ENCODE results near the gene KDM4B.

DNA sequence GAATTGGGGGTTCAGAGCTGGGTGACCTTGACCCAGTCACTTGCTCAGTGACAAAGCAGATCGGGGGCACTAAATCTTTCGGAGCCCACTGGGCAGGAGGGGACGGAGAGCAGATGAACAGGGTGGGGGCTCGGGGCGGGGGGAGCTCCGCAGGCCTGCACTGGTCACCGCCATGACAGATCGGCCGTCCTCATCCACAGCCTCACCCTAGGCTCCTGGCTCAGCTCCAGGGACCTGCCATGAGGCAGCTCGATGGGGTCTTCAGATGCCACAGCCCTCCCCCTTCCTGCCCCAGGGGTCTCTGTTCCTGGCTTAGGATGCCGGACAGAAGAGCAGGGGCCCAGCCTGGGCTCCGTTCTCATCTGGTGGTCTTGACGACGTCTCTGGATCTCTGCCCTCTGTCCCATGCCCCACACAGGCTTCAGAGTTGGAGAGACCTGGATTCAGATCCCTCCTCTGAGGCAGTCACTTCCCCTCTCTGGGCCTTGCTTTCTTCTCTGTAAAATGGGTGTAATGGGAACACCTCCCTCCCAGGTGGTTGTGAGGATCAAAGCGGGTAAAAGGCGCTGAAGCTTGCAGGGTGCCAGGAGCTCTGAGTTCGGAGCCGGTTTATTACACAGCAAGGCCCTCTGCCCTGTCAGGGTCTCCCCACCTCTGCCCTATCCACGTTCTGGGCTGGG lies 3.0 kb downstream of the KDM4B start:
- TF ChIP-seq, protein P1, sequence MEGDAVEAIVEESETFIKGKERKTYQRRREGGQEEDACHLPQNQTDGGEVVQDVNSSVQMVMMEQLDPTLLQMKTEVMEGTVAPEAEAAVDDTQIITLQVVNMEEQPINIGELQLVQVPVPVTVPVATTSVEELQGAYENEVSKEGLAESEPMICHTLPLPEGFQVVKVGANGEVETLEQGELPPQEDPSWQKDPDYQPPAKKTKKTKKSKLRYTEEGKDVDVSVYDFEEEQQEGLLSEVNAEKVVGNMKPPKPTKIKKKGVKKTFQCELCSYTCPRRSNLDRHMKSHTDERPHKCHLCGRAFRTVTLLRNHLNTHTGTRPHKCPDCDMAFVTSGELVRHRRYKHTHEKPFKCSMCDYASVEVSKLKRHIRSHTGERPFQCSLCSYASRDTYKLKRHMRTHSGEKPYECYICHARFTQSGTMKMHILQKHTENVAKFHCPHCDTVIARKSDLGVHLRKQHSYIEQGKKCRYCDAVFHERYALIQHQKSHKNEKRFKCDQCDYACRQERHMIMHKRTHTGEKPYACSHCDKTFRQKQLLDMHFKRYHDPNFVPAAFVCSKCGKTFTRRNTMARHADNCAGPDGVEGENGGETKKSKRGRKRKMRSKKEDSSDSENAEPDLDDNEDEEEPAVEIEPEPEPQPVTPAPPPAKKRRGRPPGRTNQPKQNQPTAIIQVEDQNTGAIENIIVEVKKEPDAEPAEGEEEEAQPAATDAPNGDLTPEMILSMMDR (IDR thresholded peaks at IDR 0.05), result no peak
- TF ChIP-seq POLR2AphosphoS5 (IDR thresholded peaks at IDR 0.05) (no peak), POLR2A (IDR thresholded peaks at IDR 0.05) (no peak), EP300 (IDR thresholded peaks at IDR 0.05) (no peak)
